GM18861 (cell line): ENCODE measurements around the gene TYROBP.
"Not testable (repeated sequence)": the region's sequence is repeated elsewhere in the genome, so short reads cannot be mapped to it uniquely, and the experiment has no call there.

Source experiments
- ATAC-seq: cut with Tn5 transposase; IDR thresholded peaks from one replicate; pipeline ENCODE4 v1.9.1; 2021; ENCODE audit not compliant: unreplicated experiment

The TYROBP gene

GRCh38 chr19:35874392-35874930 lies 33.6 kb downstream of the TYROBP start:
- ATAC-seq, result no peak

DNA sequence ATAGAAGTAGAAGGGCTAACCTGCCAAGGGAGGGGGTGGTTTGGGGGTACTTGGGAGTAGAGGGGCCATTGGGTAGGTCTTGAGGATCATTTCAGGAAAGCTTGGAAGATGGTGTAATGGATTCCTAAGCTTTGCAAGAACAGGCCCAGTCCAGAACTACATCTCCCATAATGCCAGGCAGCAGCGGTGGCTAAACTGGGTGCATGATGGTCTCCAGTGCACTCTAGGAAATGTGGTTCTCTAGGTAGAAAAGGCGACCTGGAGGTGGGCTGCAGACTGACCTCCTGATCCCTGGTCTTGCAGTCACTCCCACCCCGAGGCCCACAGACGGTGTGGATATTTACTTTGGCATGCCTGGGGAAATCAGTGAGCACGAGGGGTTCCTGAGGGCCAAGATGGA lies 35.9 kb downstream of the TYROBP start:
- no peak for ATAC-seq

DNA sequence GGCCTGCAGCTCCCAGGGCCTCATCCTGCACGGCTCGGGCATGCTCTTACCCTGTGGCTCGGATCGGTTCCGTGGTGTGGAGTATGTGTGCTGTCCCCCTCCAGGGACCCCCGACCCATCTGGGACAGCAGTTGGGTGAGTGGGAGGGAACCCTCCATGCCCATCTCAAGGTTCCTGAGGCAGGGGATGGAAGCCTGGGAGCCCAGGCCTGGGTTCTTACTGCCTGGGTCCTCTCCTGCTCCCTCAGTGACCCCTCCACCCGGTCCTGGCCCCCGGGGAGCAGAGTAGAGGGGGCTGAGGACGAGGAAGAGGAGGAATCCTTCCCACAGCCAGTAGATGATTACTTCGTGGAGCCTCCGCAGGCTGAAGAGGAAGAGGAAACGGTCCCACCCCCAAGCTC lies 36.5 kb downstream of the TYROBP start:
- no peak for ATAC-seq

DNA sequence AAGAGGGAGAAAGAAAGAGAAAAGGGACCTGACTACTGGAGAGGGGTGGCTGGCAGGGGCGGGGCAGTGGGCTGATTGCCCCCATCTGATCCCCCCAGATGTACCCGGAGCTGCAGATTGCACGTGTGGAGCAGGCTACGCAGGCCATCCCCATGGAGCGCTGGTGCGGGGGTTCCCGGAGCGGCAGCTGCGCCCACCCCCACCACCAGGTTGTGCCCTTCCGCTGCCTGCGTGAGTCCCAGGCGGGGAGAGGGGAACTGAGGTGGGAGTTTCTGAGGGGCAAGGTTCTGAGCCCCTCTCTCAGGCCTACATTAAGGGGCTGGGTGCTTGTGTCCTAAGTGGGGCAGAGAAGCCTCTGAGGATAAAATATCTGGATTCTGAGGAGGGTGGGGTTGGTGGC lies 37.3 kb downstream of the TYROBP start:
- ATAC-seq, result no peak

- not testable (repeated sequence) for ATAC-seq
Measured at GRCh38 chr19:35870124-35870736, 37.9 kb downstream of the TYROBP start.

GRCh38 chr19:35869327-35870123 lies 38.6 kb downstream of the TYROBP start:
- no peak for ATAC-seq

DNA sequence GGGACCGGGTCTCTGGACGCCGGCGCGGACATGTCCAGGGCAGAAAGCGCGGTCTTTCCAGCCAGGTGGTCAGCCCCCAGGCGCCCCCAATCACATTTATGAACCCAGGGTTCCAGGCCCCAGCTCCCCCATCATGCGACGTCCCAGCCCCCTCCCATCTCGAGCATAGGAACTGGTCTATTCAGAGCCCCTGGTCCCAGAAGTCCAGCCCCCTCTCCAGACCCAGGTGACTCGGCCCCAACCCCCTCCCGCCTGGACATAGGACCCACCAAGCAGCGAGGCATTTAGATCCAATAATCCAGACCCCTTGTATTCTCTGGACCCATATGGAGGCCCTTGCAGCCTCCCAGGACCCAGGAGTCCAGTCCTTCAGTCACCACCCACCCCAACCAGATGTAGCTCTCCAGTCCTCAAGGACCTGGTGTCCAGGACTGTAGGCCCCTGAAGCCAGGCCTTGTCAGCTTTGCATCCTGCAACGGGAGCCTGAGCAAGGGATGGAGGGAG lies 39.2 kb downstream of the TYROBP start:
- no peak for ATAC-seq

DNA sequence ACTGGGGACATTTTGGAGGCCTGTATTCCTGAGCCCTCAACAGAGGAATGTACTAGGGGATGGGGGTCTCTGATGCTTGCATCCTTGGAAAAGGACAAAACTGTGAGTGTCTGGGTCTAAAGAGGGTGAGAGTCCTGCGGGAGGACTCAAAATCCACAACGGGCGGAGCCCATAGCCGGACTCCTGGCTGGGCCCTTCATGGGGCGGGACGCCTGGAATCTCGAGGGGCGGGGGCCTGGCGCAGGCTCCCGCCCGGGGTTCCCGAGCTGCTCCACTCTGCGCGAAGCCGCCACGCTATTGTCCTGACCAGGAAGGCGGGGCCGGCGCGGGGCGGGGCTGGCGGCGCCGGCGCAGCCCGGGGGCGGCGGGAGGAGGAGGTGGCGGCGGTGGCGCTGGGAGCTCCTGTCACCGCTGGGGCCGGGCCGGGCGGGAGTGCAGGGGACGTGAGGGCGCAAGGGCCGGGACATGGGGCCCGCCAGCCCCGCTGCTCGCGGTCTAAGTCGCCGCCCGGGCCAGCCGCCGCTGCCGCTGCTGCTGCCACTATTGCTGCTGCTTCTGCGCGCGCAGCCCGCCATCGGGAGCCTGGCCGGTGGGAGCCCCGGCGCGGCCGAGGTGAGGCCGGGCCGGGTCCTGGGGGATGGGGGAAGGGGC lies 39.8 kb downstream of the TYROBP start, which contains the start of gene APLP1:
TSS of gene APLP1 (plus strand) at position 403 of the 651 bp plus-strand sequence. CDS start at position 466, 63 bp downstream.
- no peak for ATAC-seq

DNA sequence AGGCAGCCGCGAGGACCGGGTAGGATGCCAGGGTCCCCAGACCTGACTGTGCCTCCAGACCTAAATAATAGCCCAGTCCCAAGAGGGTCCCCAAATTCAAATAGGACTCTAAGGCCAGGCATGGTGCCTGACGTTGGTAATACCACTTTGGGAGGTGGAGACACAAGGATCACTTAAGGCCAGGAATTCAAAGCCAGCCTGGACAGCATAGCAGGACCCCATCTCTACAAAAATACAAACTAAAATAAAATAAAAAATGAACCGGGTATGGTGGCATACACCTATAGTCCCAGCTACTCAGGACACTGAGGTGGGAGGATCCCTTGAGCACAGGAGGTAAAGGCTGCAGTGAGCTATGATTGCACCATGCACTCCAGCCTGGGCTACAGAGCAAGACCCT lies 45.1 kb downstream of the TYROBP start:
- ATAC-seq, result no peak

DNA sequence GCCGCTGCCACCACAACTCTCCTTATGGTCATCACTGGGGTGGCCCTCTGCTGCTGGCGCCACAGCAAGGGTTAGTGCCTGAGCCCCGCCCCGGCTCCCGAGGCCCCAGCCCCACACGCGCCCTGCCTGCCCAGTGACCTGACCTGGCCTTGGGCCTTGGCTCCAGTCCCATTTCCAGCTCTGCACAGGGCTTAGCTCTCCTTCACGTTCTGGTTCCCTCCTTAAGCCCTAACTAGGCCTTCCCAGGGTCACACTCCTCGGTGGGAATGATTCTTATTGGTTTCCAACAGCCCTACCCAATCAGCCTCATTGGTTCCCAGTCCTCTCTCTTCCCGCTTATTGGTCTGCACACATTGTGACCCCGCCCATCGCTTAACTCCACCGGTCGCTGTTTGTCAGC lies 45.6 kb downstream of the TYROBP start:
- no peak for ATAC-seq

GRCh38 chr19:35861640-35862160 lies 46.4 kb downstream of the TYROBP start:
- no peak for ATAC-seq

GRCh38 chr19:35860818-35861639 lies 47.1 kb downstream of the TYROBP start:
- no peak for ATAC-seq

DNA sequence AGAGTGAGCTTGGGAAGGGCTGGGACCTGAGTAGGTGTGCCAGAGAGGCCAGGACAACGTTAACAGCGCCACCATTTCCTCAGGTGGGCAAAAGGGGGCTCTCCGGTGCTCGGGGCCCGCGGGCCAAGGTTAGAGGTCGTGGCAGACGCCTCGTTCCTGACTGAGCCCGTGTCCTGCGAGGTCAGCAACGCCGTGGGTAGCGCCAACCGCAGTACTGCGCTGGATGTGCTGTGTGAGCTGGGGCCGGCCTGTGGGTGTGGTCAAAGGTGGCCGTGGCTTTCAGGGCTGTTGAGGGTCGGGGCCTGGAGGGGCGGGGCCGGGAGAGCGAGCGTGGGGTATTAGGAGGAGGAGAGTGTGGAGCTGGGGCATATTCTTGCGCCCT lies 47.7 kb downstream of the TYROBP start:
- ATAC-seq, result no peak

GRCh38 chr19:35859414-35859813 lies 48.7 kb downstream of the TYROBP start:
- no peak for ATAC-seq

DNA sequence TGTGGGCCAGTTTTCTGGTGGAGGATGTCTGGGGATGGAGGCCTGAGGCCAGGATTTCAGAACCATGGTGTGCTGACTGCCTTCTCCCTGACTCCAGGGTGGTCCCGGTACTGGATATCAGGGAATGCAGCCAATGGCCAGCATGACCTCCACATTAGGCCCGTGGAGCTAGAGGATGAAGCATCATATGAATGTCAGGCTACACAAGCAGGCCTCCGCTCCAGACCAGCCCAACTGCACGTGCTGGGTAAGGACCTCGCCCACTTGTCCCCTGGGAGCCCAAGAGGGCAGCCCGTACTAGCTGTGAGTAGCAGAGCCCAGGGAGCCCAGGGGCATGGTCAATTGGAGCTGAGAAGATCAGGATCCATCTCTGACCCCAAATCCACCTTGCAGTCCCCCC lies 49.8 kb downstream of the TYROBP start:
- ATAC-seq, result no peak

DNA sequence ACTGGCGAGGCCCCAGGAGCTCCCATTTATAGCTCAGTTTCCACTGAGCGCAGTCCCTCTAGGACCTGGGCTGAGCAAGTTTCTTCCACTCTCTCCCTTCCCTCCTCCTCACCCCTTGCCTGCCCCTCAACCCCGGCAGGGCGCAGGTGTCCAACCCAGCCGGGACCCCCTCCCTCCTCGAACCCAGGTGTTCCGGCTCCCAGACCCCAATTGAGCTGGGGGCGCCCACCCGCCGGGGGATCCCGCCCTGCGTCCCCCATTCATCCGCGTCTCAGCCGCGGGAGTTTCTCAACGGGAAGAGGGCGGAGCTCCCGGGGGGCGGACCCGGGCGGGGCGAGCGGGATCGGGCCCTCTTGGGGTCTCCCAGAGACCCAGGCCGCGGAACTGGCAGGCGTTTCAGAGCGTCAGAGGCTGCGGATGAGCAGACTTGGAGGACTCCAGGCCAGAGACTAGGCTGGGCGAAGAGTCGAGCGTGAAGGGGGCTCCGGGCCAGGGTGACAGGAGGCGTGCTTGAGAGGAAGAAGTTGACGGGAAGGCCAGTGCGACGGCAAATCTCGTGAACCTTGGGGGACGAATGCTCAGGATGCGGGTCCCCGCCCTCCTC lies 51.4 kb downstream of the TYROBP start, which contains the start of gene KIRREL2:
TSS of gene KIRREL2 (plus strand) at position 366 of the 604 bp plus-strand sequence. CDS start at position 575, 209 bp downstream.
- no peak for ATAC-seq
